ENCODE measurements around the gene NSUN7. TPM values are rescaled to one million over a fixed set of nuclear protein-coding genes. Genes with fewer than 3 reads are reported as not detected.

Gene NSUN7
- total RNA-seq, 1 experiment from 2014 or later, result 6.7 TPM

DNA sequence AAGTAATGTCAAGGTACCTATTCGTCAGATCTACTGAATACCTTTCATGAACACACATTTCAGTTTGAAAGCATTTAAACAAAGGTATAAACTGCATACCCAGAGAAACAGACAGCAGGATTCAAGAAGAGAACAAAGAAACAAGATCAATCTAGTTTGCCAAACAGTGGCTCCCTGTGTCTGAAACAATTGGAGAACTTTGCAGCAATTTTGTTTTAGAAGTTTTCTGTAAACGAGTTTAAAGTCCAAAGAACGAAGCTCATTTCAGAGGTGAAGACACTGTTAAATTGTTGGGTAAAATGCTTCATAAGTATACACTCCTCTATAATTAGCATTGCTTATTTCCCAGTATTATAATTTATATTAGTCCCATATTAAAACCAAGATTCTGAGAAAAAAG is 21.4 kb upstream of the NSUN7 start:
- DNase-seq (no peak), ATAC-seq (no peak)
- no peak overlapping the region for H3K9ac ChIP-seq (ENCODE audit: low read length)
- no peak overlapping the region for H2AFZ ChIP-seq (ENCODE audit: low read length)
- no peaks in the 10 kb centered on the region for H3F3A ChIP-seq (ENCODE audit: low read length, unreplicated experiment)
- H3K9me3 ChIP-seq (ENCODE audit: low read length), result no peaks in the 10 kb centered on the region
- no peak overlapping the region for H3K27ac ChIP-seq (ENCODE audit: low read length)
- H3K4me1 ChIP-seq (ENCODE audit: insufficient read depth, low read length), result no peaks in the 10 kb centered on the region
- TF ChIP-seq EZH2 (IDR thresholded peaks at IDR 0.05; ENCODE audit: low read length, unreplicated experiment), result no peak
- TF ChIP-seq EZH2phosphoT487 (IDR thresholded peaks at IDR 0.05; ENCODE audit: borderline replicate concordance, low read length), result no peak
- TF ChIP-seq, protein P1, sequence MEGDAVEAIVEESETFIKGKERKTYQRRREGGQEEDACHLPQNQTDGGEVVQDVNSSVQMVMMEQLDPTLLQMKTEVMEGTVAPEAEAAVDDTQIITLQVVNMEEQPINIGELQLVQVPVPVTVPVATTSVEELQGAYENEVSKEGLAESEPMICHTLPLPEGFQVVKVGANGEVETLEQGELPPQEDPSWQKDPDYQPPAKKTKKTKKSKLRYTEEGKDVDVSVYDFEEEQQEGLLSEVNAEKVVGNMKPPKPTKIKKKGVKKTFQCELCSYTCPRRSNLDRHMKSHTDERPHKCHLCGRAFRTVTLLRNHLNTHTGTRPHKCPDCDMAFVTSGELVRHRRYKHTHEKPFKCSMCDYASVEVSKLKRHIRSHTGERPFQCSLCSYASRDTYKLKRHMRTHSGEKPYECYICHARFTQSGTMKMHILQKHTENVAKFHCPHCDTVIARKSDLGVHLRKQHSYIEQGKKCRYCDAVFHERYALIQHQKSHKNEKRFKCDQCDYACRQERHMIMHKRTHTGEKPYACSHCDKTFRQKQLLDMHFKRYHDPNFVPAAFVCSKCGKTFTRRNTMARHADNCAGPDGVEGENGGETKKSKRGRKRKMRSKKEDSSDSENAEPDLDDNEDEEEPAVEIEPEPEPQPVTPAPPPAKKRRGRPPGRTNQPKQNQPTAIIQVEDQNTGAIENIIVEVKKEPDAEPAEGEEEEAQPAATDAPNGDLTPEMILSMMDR (conservative IDR thresholded peaks at IDR 0.05; ENCODE audit: low read depth, low read length), result no peak
- H3K27me3 ChIP-seq (ENCODE audit: low read length), result no peaks in the 10 kb centered on the region
- BruUV-seq (replicated peaks), result no TSS peak
- CTCF ChIA-PET, result no interaction called here
- H4K20me1 ChIP-seq (ENCODE audit: low read length), result no peaks in the 10 kb centered on the region
- no peaks in the 10 kb centered on the region for H3K9me2 ChIP-seq (replicated peaks; ENCODE audit: low read length)
- POLR2A ChIA-PET (ENCODE audit: unreplicated experiment), result no interaction called here
- intact Hi-C loops (cut with micrococcal nuclease), result no loop called here
- H3K4me2 ChIP-seq (ENCODE audit: low read length), result no peak overlapping the region
- H3K36me3 ChIP-seq (ENCODE audit: low read depth, low read length), result no peaks in the 10 kb centered on the region
- no peak overlapping the region for H3K4me3 ChIP-seq (ENCODE audit: low read length)
- no peaks in the 10 kb centered on the region for H3K79me2 ChIP-seq (ENCODE audit: low read length)

DNA sequence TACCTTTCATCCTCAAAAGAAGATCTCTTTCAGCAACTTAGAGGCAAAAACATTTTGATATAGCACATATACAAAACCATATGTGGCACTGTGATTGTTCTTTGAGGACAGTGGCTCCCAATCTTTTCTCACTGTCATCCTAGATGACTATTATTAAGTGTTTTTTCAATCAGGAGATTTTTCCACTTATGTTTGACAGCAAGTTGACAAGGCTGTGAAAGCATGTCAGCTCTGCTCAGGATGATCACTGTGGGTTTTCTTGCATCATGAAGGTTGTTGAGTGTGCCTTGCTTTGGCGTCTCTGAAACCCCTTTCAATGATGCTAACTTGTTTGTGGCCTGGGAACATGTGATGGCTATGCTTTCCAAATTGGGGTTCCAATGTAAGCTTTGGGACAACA is 20.2 kb upstream of the NSUN7 start:
- Histone ChIP-seq H3F3A (ENCODE audit: low read length, unreplicated experiment) (no peaks in the 10 kb centered on the region), H3K9me2 (replicated peaks; ENCODE audit: low read length) (no peaks in the 10 kb centered on the region), H3K36me3 (ENCODE audit: low read depth, low read length) (no peaks in the 10 kb centered on the region), H3K9me3 (ENCODE audit: low read length) (no peaks in the 10 kb centered on the region), H4K20me1 (ENCODE audit: low read length) (no peaks in the 10 kb centered on the region), H3K27me3 (ENCODE audit: low read length) (no peaks in the 10 kb centered on the region), H3K27ac (ENCODE audit: low read length) (no peak overlapping the region), H3K4me2 (ENCODE audit: low read length) (no peak overlapping the region), H3K4me1 (ENCODE audit: insufficient read depth, low read length) (no peaks in the 10 kb centered on the region), H3K9ac (ENCODE audit: low read length) (no peak overlapping the region), H3K79me2 (ENCODE audit: low read length) (no peaks in the 10 kb centered on the region), H2AFZ (ENCODE audit: low read length) (no peak overlapping the region), H3K4me3 (ENCODE audit: low read length) (no peak overlapping the region)
- no TSS peak for BruUV-seq (replicated peaks)
- no peak for DNase-seq
- ATAC-seq, result no peak
- TF ChIP-seq, protein P1 (conservative IDR thresholded peaks at IDR 0.05; ENCODE audit: low read depth, low read length), result no peak
- TF ChIP-seq EZH2 (IDR thresholded peaks at IDR 0.05; ENCODE audit: low read length, unreplicated experiment) (no peak), EZH2phosphoT487 (IDR thresholded peaks at IDR 0.05; ENCODE audit: borderline replicate concordance, low read length) (no peak)
- intact Hi-C loops (cut with micrococcal nuclease), result no loop called here
- CTCF ChIA-PET, result interaction anchor here (0.7 kb wide), 1 partner anchor 853 kb away, joined by 3 read pairs; no protein-coding TSS in a partner anchor
- POLR2A ChIA-PET (ENCODE audit: unreplicated experiment), result no interaction called here

DNA sequence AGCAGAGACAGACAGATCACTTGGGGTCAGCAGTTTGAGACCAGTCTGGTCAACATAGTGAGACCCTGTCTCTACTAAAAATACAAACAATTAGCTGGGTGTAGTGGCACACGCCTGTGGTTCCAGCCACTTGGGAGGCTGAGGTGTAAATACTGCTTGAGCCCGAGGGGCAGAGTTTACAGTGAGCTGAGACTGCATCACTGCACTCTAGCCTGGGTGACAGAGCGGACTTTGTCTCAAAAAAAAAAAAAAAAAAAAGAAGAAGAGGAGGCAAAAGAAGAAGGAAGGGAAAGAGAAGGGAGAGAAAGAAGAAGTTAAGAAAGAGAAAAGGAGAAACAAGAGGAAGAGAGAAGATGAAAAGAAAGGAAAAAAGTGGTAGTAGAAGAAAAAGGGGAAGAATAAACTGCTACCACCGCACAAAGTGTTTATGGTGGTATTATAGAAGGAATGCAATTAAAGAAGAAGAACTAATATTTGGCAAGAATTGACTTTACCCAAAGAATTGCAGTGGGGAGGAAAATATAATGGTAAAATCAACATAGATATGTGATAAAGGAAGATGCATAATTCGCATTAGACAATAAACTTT is 19.6 kb upstream of the NSUN7 start:
- TF ChIP-seq EZH2 (IDR thresholded peaks at IDR 0.05; ENCODE audit: low read length, unreplicated experiment) (no peak), EZH2phosphoT487 (IDR thresholded peaks at IDR 0.05; ENCODE audit: borderline replicate concordance, low read length) (no peak)
- TF ChIP-seq, protein P1 (conservative IDR thresholded peaks at IDR 0.05; ENCODE audit: low read depth, low read length), result no peak
- DNase-seq, result no peak
- no peak overlapping the region for H3K4me3 ChIP-seq (ENCODE audit: low read length)
- H3K27ac ChIP-seq (ENCODE audit: low read length), result no peak overlapping the region
- BruUV-seq (replicated peaks), result no TSS peak
- no peaks in the 10 kb centered on the region for H3K79me2 ChIP-seq (ENCODE audit: low read length)
- H3K27me3 ChIP-seq (ENCODE audit: low read length), result no peaks in the 10 kb centered on the region
- H3K9me2 ChIP-seq (replicated peaks; ENCODE audit: low read length), result no peaks in the 10 kb centered on the region
- no peak for ATAC-seq
- H3K4me1 ChIP-seq (ENCODE audit: insufficient read depth, low read length), result no peaks in the 10 kb centered on the region
- intact Hi-C loops (cut with micrococcal nuclease), result loop anchor here (10.0 kb wide), 1 partner anchor 575 kb away; no protein-coding TSS in a partner anchor
- CTCF ChIA-PET, result no interaction called here
- H4K20me1 ChIP-seq (ENCODE audit: low read length), result no peaks in the 10 kb centered on the region
- no peak overlapping the region for H2AFZ ChIP-seq (ENCODE audit: low read length)
- no peak overlapping the region for H3K9ac ChIP-seq (ENCODE audit: low read length)
- H3K4me2 ChIP-seq (ENCODE audit: low read length), result no peak overlapping the region
- H3K9me3 ChIP-seq (ENCODE audit: low read length), result no peaks in the 10 kb centered on the region
- H3F3A ChIP-seq (ENCODE audit: low read length, unreplicated experiment), result no peaks in the 10 kb centered on the region
- no peaks in the 10 kb centered on the region for H3K36me3 ChIP-seq (ENCODE audit: low read depth, low read length)
- POLR2A ChIA-PET (ENCODE audit: unreplicated experiment), result interaction anchor here (0.7 kb wide), 1 partner anchor 8 kb away, joined by 3 read pairs; no protein-coding TSS in a partner anchor

Data from PC-3 (cell line).